HEK293 (cell line): ENCODE measurements around the gene BEST2.

Experiments
- BCL11A ChIP-seq: fragments of 450-650 bp; formaldehyde crosslinking; IDR thresholded peaks from 2 replicates; pipeline ENCODE4 v1.5.1; 2016; ENCODE audit warnings: low read depth, missing biosample characterization, missing genetic modification characterization
- CTCF ChIP-seq: fragments of 450-650 bp; formaldehyde crosslinking; IDR thresholded peaks from 2 replicates; pipeline ENCODE4 v1.5.1; 2016; ENCODE audit warnings: missing biosample characterization, missing genetic modification characterization
- YY1 ChIP-seq: fragments of 450-650 bp; formaldehyde crosslinking; IDR thresholded peaks from 2 replicates; pipeline ENCODE4 v1.5.1; 2018; ENCODE audit warnings: missing biosample characterization, missing genetic modification characterization
- ZNF133 ChIP-seq: fragments of 450-650 bp; formaldehyde crosslinking; IDR thresholded peaks from 2 replicates; pipeline ENCODE4 v1.5.1; 2016; ENCODE audit warnings: missing biosample characterization, missing genetic modification characterization
- ZNF138 ChIP-seq: fragments of 450-650 bp; formaldehyde crosslinking; IDR thresholded peaks from 2 replicates; pipeline ENCODE4 v1.5.1; 2016; ENCODE audit warnings: missing biosample characterization, missing genetic modification characterization, borderline replicate concordance
- ZNF416 ChIP-seq: fragments of 450-650 bp; formaldehyde crosslinking; IDR thresholded peaks from 2 replicates; pipeline ENCODE4 v1.5.1; 2016; ENCODE audit warnings: missing biosample characterization, missing genetic modification characterization
- ZNF423 ChIP-seq: fragments of 450-650 bp; formaldehyde crosslinking; IDR thresholded peaks from 2 replicates; pipeline ENCODE4 v1.5.1; 2016; ENCODE audit warnings: missing biosample characterization, missing genetic modification characterization
- ZNF544 ChIP-seq: fragments of 450-650 bp; formaldehyde crosslinking; IDR thresholded peaks from 2 replicates; pipeline ENCODE4 v1.5.0; 2017; ENCODE audit warnings: missing biosample characterization, missing genetic modification characterization
- ZNF629 ChIP-seq: fragments of 450-650 bp; formaldehyde crosslinking; IDR thresholded peaks from 2 replicates; pipeline ENCODE4 v1.5.1; 2017; ENCODE audit warnings: missing biosample characterization, missing genetic modification characterization
- ZNF747 ChIP-seq: fragments of 450-650 bp; formaldehyde crosslinking; IDR thresholded peaks from 2 replicates; pipeline ENCODE4 v1.5.1; 2016; ENCODE audit warnings: missing biosample characterization, missing genetic modification characterization

- TF ChIP-seq CTCF (tag by site-specific recombination) (no peak), ZNF416 (tag by site-specific recombination) (no peak), ZNF544 (no peak), ZNF133 (no peak), ZNF629 (no peak), YY1 (tag by site-specific recombination) (no peak), ZNF423 (no peak), ZNF138 (no peak), BCL11A (no peak), ZNF747 (tag by site-specific recombination) (no peak)
Measured at GRCh38 chr19:12751635-12752034, at the start of gene BEST2.
